ENCODE measurements around the gene EBF3. TPM values are rescaled to one million over a fixed set of nuclear protein-coding genes. Genes with fewer than 3 reads are reported as not detected.

Gene EBF3
- total RNA-seq, 1 donor from 2014 or later, result 0.07 TPM

GRCh38 chr10:129929343-129930292, 34.5 kb downstream of the EBF3 start:
- no peak overlapping the region for H3K4me2 ChIP-seq (ENCODE audit: low read length)
- peaks cover 36% of the 10 kb centered on the region for H3K27me3 Mint-ChIP-seq (ENCODE audit: low read depth, unreplicated experiment)
- H3K36me3 ChIP-seq (ENCODE audit: insufficient read depth, low read length), result no peaks in the 10 kb centered on the region
- FAIRE-seq (no peak), DNase-seq (ENCODE audit: low read depth) (no peak)
- H3K79me2 ChIP-seq (ENCODE audit: insufficient read depth, low read length), result no peaks in the 10 kb centered on the region
- H3K4me3 ChIP-seq (ENCODE audit: insufficient read depth, low read depth, low read length), result no peak overlapping the region
- no peaks in the 10 kb centered on the region for H3K4me1 ChIP-seq (ENCODE audit: insufficient read depth, low read length)
- H3K27ac ChIP-seq (ENCODE audit: low read depth, low read length), result no peak overlapping the region
- H3K4me3 Mint-ChIP-seq (ENCODE audit: unreplicated experiment), result no peak overlapping the region
- no peak overlapping the region for H3K27ac Mint-ChIP-seq (ENCODE audit: unreplicated experiment)
- H4K20me1 ChIP-seq (ENCODE audit: insufficient read depth, low read length), result no peaks in the 10 kb centered on the region
- H3K9me3 ChIP-seq (ENCODE audit: insufficient read depth, low read depth, low read length), result no peaks in the 10 kb centered on the region
- no peaks in the 10 kb centered on the region for H3K27me3 ChIP-seq (ENCODE audit: insufficient read depth, low read length)
- no peaks in the 10 kb centered on the region for H3K36me3 Mint-ChIP-seq (ENCODE audit: low read depth, unreplicated experiment)
- H3K9ac ChIP-seq (ENCODE audit: low read length), result no peak overlapping the region
- no peaks in the 10 kb centered on the region for H3K9me3 Mint-ChIP-seq (ENCODE audit: unreplicated experiment)
- no peak overlapping the region for H2AFZ ChIP-seq (ENCODE audit: low read depth, low read length)
- TF ChIP-seq CTCF (IDR thresholded peaks at IDR 0.05; ENCODE audit: insufficient read depth, low read depth, low read length) (no peak), EZH2 (IDR thresholded peaks at IDR 0.05; ENCODE audit: insufficient read depth, low read length) (no peak)
- H3K4me1 Mint-ChIP-seq (ENCODE audit: low read depth, unreplicated experiment), result no peaks in the 10 kb centered on the region

GRCh38 chr10:129927351-129928120, 36.5 kb downstream of the EBF3 start:
- H3K4me3 ChIP-seq (ENCODE audit: insufficient read depth, low read depth, low read length), result no peak overlapping the region
- no peak overlapping the region for H3K4me2 ChIP-seq (ENCODE audit: low read length)
- H3K9ac ChIP-seq (ENCODE audit: low read length), result no peak overlapping the region
- no peaks in the 10 kb centered on the region for H3K9me3 ChIP-seq (ENCODE audit: insufficient read depth, low read depth, low read length)
- Mint-ChIP-seq H3K27ac (ENCODE audit: unreplicated experiment) (no peak overlapping the region), H3K9me3 (ENCODE audit: unreplicated experiment) (no peaks in the 10 kb centered on the region), H3K4me3 (ENCODE audit: unreplicated experiment) (no peak overlapping the region), H3K36me3 (ENCODE audit: low read depth, unreplicated experiment) (no peaks in the 10 kb centered on the region), H3K27me3 (ENCODE audit: low read depth, unreplicated experiment) (peaks cover 28% of the 10 kb centered on the region), H3K4me1 (ENCODE audit: low read depth, unreplicated experiment) (no peaks in the 10 kb centered on the region)
- no peak for TF ChIP-seq CTCF (IDR thresholded peaks at IDR 0.05; ENCODE audit: insufficient read depth, low read depth, low read length)
- TF ChIP-seq EZH2 (IDR thresholded peaks at IDR 0.05; ENCODE audit: insufficient read depth, low read length), result no peak
- H3K27me3 ChIP-seq (ENCODE audit: insufficient read depth, low read length), result no peaks in the 10 kb centered on the region
- FAIRE-seq (no peak), DNase-seq (ENCODE audit: low read depth) (no peak)
- no peaks in the 10 kb centered on the region for H3K36me3 ChIP-seq (ENCODE audit: insufficient read depth, low read length)
- H3K79me2 ChIP-seq (ENCODE audit: insufficient read depth, low read length), result no peaks in the 10 kb centered on the region
- no peaks in the 10 kb centered on the region for H3K4me1 ChIP-seq (ENCODE audit: insufficient read depth, low read length)
- no peaks in the 10 kb centered on the region for H4K20me1 ChIP-seq (ENCODE audit: insufficient read depth, low read length)
- no peak overlapping the region for H3K27ac ChIP-seq (ENCODE audit: low read depth, low read length)
- H2AFZ ChIP-seq (ENCODE audit: low read depth, low read length), result no peak overlapping the region

Data from astrocyte (in vitro differentiated cells and primary cell).